ENCODE results near the gene MTAP. TPM values are rescaled to one million over a fixed set of nuclear protein-coding genes. Genes with fewer than 3 reads are reported as not detected.

MTAP gene
- total RNA-seq, 1 experiment from 2014 or later = 34.7 TPM

GRCh38 chr9:21985964-21986667 lies 183.7 kb downstream of the MTAP start:
- TF ChIP-seq EZH2phosphoT487 (IDR thresholded peaks at IDR 0.05; ENCODE audit: borderline replicate concordance, low read length) = no peak
- no peak for TF ChIP-seq EZH2 (IDR thresholded peaks at IDR 0.05; ENCODE audit: low read length, unreplicated experiment)
- TF ChIP-seq, protein P1, sequence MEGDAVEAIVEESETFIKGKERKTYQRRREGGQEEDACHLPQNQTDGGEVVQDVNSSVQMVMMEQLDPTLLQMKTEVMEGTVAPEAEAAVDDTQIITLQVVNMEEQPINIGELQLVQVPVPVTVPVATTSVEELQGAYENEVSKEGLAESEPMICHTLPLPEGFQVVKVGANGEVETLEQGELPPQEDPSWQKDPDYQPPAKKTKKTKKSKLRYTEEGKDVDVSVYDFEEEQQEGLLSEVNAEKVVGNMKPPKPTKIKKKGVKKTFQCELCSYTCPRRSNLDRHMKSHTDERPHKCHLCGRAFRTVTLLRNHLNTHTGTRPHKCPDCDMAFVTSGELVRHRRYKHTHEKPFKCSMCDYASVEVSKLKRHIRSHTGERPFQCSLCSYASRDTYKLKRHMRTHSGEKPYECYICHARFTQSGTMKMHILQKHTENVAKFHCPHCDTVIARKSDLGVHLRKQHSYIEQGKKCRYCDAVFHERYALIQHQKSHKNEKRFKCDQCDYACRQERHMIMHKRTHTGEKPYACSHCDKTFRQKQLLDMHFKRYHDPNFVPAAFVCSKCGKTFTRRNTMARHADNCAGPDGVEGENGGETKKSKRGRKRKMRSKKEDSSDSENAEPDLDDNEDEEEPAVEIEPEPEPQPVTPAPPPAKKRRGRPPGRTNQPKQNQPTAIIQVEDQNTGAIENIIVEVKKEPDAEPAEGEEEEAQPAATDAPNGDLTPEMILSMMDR (conservative IDR thresholded peaks at IDR 0.05; ENCODE audit: low read depth, low read length) = no peak
- H3K4me1 ChIP-seq (ENCODE audit: insufficient read depth, low read length) = peaks cover 16% of the 10 kb centered on the region
- H4K20me1 ChIP-seq (ENCODE audit: low read length) = no peaks in the 10 kb centered on the region
- intact Hi-C loops (cut with micrococcal nuclease) = no loop called here
- no peak overlapping the region for H2AFZ ChIP-seq (ENCODE audit: low read length)
- DNase-seq (no peak), ATAC-seq (no peak)
- H3K79me2 ChIP-seq (ENCODE audit: low read length) = peaks cover 80% of the 10 kb centered on the region
- no peaks in the 10 kb centered on the region for H3K27me3 ChIP-seq (ENCODE audit: low read length)
- BruUV-seq (replicated peaks) = no TSS peak
- H3K9me3 ChIP-seq (ENCODE audit: low read length) = no peaks in the 10 kb centered on the region
- CTCF ChIA-PET = interaction anchor here (0.6 kb wide), 1 partner anchor 155 kb away, joined by 3 read pairs; no protein-coding TSS in a partner anchor
- H3K9me2 ChIP-seq (replicated peaks; ENCODE audit: low read length) = no peaks in the 10 kb centered on the region
- H3K4me3 ChIP-seq (ENCODE audit: low read length) = no peak overlapping the region
- no peak overlapping the region; the same call in 1 of the 2 replicates for H3K9ac ChIP-seq (ENCODE audit: low read length)
- no peak overlapping the region for H3K27ac ChIP-seq (ENCODE audit: low read length)
- H3K4me2 ChIP-seq (ENCODE audit: low read length) = no peak overlapping the region
- H3F3A ChIP-seq (ENCODE audit: low read length, unreplicated experiment) = no peaks in the 10 kb centered on the region
- H3K36me3 ChIP-seq (ENCODE audit: low read depth, low read length) = peaks cover 8% of the 10 kb centered on the region
- POLR2A ChIA-PET (ENCODE audit: unreplicated experiment) = no interaction called here

Other genes with a start within 250 kb of the MTAP start
- 273 and 293 TPM in 2 replicates for gene CDKN2A, start 191.8 kb downstream of the MTAP start, total RNA-seq (2014; rRNA removed)
- gene CDKN2B-AS1, start 192.2 kb downstream of the MTAP start, total RNA-seq (2014; rRNA removed) = 0.40 and 2.0 TPM in 2 replicates
- 32.2 and 32.7 TPM in 2 replicates for gene CDKN2B, start 206.7 kb downstream of the MTAP start, total RNA-seq (2014; rRNA removed)

Data from PC-3 (cell line).